Measurements from ENCODE around the gene DNAAF8.
"Not testable (repeated sequence)": the region's sequence is repeated elsewhere in the genome, so short reads cannot be mapped to it uniquely, and the experiment has no call there.

DNAAF8 gene

GRCh38 chr16:4754865-4755264, 20.5 kb downstream of the DNAAF8 start:
- DNase-seq = no peak

- no peak for DNase-seq
Measured at GRCh38 chr16:4755687-4756086, 21.4 kb downstream of the DNAAF8 start.

DNA sequence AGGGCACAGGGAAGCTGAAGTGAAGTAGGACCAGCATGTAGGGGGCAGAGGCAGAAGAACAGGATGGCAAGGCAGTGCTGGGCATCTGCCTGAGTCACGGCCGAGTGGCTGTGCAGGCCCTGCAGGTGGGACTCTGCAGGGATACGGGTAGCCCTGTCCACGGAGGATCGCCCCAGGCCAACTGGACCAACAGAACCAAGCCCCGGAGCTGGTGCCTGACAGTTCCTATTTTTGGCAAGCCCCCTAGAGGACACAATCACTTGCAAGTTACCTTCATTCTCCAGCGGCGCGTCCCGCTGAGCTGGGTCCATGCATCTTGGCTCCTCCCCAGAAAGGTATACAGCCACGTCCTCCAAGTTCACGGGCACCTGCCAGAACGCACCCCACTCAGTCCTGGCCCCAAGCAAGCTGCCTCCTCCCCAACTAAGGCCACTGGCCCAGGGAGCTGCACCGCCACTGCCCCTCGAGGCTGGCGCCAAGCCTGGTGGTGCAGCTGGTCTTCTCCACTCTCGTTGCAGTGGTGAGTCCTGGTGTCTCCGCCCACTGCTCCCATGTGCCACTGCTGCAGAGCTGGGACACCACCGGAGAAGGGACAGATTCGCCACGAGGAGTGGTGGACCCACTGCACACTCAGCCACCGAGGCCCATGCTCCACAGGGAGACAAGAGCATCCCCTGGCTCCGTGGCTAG, 26.0 kb downstream of the DNAAF8 start:
- DNase-seq = no peak

DNA sequence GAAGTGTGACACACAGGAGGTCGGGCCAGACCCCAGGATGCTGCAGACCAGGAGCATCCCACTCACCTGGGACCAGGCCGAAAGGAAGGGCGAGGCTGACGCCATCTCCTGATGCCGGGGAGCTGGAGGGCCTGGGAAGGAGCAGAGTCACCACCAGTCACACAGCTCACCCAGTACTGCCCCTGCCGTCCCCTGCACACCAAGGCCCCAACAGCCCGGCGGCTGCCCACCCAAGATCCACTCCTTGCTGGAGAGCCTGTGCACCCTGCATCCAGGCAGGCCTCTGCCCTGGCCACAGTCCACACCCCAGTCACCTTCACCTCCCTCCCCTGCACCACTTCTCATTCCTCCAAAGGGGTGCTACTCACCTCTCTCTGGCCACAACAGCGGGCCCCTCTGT, 27.9 kb downstream of the DNAAF8 start:
- DNase-seq = no peak

GRCh38 chr16:4763791-4764190, 29.5 kb downstream of the DNAAF8 start:
- DNase-seq = no peak

DNA sequence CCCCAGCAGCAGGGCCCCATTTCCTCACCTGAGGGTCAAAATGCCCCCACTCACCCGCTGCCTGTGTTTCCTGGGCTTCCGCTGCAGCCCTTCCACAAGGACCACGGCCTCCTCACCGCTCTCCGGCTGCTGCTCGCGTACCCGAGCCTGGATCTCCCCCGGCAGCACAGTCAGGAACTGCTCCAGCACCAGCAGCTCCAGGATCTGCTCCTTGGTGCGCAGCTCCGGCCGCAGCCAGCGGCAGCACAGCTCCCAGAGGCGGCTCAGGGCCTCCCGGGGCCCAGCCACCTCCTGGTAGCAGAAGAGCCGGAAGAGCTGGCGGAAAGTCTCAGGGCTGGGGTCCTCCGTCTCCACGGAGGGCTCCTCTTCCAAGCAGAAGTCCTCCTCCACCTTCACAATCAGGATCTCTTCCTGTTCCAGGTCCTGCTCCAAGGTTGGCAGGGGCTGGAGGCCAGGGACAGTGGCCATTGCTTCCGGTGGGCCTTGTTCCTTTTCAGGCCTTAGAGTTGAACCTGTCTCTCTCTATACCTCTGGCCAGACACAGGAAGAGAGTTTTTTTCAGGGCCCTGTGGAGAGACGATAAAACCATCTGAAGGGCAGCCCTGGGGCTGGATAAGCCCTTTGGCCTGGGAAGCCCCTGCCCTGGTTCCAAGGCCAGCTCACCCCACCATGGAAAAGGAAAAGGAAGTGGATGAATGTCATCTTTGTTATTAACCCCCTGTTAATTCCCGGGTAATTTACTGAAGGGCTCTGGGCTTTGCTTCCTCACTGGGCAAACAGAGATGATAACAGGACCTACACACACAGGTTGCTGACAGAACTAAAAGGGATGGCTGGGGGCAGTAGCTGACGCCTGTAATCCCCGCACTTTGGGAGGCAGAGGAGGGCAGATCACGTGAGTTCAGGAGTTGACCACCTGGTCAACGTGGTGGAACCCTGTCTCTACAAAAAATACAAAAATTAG, 31.5 kb downstream of the DNAAF8 start:
- DNase-seq = no peak

GRCh38 chr16:4766875-4767628, 32.7 kb downstream of the DNAAF8 start, which contains the start of gene ZNF500:
Gene ZNF500, minus strand, starts transcription at chr16:4767162. Its CDS starts 1,184 bp downstream, at chr16:4765978.
- peak; percentile 94 for DNase-seq

DNA sequence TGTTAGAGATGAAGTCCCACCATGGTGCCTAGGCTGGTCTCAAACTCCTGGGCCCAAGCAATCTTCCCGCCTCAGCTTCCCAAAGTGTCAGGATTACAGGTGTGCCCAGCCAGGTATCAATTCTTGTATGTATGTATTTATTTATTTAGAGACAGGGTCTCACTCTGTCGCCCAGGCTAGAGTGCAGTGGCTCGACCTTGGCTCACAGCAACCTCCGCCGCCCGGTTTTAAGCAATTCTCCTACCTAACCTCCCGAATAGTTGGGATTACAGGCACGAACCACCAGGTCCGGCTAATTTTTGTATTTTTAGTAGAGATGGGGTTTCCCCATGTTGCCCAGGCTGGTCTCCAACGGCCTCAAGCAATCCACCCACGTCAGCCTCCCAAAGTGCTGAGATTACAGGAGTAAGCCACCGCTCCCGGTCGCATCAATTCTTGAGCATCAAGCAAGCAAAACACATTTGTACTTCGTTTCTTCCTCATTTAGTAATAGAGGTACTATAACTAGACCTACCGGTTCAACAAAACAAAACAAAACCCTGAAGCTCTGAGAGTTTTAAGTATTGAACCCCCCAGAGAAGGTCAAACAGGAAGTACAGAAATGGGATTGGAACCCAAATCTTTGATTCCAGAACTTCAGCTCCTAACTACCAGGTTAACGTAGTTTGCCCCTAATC, 33.7 kb downstream of the DNAAF8 start:
- peak; percentile 39 for DNase-seq

DNA sequence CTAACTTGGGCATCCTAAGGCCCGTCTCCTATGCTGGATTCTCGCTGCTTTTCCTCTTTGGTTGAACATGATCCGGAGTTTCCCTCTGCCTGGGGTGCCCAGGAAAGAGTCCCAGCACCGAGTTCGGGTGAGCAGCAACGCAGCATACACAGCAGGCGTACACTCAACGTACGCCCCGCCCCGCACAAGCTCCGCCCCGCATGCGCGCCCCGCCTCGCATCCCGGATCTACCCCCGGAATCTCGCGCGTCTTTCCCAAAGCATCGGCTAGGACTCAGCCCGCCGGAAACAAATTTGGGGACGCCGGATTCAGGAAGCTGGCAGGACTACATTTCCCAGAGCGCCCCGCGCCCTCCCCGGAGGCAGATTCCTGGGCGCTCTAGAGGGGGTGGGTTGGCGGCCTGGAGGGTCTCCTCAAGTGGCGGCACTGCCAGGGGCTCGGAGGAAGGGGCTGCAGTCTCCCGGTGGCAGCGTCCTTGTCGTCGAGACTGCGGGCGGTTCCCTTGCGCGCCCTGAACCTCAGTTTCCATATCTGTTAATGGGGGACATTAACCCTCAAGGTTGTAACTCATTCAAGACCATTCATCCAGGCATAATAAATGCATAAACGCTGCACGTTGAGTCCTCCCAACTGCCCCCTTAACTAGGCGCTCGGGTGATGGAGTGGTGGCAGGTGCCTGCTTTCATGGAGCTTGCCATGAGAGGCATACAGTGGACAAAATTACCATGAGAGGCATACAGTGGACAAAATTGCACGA, 34.4 kb downstream of the DNAAF8 start:
- peak; percentile 93 for DNase-seq

- DNase-seq = no peak
Measured at GRCh38 chr16:4769306-4769638, 34.9 kb downstream of the DNAAF8 start.

DNA sequence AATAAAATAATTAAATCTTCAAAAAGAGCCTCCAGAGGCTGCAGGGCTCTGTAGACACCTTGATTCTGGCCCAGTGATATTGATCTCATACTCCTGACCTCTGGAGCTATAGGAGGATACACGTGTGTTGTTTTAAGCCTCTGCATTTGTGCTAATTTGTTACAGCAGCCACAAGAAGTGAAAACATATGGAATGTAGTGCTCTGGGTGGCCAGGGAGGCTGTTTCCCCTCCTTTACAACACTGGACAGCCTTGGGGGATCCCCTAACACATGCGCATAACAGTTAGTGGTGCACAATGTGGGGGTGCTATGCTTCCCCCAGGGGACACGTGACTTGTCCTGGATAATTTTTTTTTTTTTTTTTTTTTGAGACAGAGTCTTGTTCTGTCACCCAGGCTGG, 37.3 kb downstream of the DNAAF8 start:
- DNase-seq = no peak

GRCh38 chr16:4772351-4772750, 38.0 kb downstream of the DNAAF8 start:
- DNase-seq = no peak

DNA sequence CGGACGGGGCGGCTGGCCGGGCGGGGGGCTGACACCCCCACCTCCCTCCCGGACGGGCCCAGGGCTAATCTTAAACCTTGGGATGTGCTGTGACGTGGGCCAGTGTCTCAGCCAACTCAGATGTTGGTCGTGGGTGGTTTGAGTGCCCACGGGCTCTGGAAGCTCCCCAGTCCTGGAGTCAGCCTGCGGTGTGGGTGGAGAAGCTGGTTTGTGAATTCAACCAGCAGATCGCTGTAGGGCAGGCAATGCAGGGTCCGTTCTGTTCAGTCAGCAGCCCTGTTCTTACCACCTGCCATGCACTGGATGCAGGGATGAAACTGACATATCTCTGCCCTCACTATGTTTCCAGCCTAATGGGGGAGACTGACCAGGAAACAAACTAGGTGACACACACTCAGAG, 40.7 kb downstream of the DNAAF8 start:
- no peak for DNase-seq

GRCh38 chr16:4776141-4776705, 41.9 kb downstream of the DNAAF8 start:
- no peak for DNase-seq

- DNase-seq = no peak
Measured at GRCh38 chr16:4777339-4778049, 43.2 kb downstream of the DNAAF8 start.

DNA sequence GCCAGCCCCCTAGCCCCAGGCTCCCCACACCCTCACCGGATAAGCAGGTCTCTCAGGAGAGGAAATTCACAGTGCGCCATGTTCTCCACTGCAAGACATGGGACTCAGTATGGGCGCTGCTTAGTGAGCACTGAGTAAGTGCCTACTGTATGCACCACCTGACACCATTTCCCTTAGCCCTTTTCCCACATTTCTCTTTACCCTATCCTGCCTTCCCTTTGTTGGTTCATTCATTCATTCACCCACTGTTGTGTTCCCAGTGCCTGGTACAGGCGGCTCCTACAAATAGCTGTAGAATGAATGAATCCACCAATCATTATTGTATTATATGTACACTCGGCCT, 43.7 kb downstream of the DNAAF8 start:
- no peak for DNase-seq

GRCh38 chr16:4780235-4780634, 45.9 kb downstream of the DNAAF8 start:
- no peak for DNase-seq

- no peak for DNase-seq
Measured at GRCh38 chr16:4783251-4783950, 49.1 kb downstream of the DNAAF8 start.

- no peak for DNase-seq
Measured at GRCh38 chr16:4783951-4784336, 49.6 kb downstream of the DNAAF8 start.

DNA sequence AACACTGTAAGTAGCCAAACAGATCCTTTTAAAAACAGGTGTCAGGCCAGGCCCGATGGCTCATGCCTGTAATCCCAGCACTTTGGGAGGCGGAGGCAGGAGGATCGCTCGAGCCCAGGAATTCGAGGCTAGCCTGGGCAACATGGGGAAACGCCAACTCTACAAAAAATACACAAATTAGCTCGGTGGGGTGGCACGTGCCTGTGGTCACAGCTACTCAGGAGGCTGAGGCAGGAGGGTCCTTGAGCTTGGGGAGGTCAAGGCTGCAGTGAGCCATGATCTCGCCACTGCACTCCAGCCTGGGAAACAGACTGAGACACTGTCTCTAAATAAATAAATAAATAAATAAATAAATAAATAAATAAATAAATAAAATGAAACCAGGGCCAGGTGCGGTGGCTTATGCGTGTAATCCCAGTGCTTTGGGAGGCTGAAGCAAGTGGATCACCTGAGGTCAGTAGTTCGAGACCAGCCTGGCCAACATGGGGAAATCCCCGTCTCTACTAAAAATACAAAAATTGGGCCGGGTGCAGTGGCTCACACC, 50.2 kb downstream of the DNAAF8 start:
- DNase-seq = not testable (repeated sequence)
